ENCODE results near the gene PTX4.
A peak's percentile ranks its signal among the peaks of the same experiment; 100 is the strongest.
"Not testable (repeated sequence)": the region's sequence is repeated elsewhere in the genome, so short reads cannot be mapped to it uniquely, and the experiment has no call there.

The PTX4 gene

GRCh38 chr16:1478937-1479336 is 9.8 kb downstream of the PTX4 start:
- DNase-seq: not testable (repeated sequence)

GRCh38 chr16:1477033-1477432 is 11.7 kb downstream of the PTX4 start:
- DNase-seq: no peak

GRCh38 chr16:1475552-1476114 is 13.1 kb downstream of the PTX4 start:
- DNase-seq: no peak

GRCh38 chr16:1474796-1475551 is 13.8 kb downstream of the PTX4 start, which contains the start of gene CLCN7:
Gene CLCN7, minus strand, starts transcription at chr16:1475028. Its CDS starts 54 bp downstream, at chr16:1474974.
- DNase-seq: peak; percentile 81

GRCh38 chr16:1474082-1474795 is 14.5 kb downstream of the PTX4 start:
- no peak for DNase-seq

GRCh38 chr16:1472974-1473373 is 15.8 kb downstream of the PTX4 start:
- no peak for DNase-seq

- DNase-seq: no peak
These were observed 17.1 kb downstream of the PTX4 start for GRCh38 chr16:1471569-1472194.

- peak; percentile 5 for DNase-seq
These were observed 18.1 kb downstream of the PTX4 start for GRCh38 chr16:1470481-1471251.

GRCh38 chr16:1469693-1470201 is 19.0 kb downstream of the PTX4 start:
- DNase-seq: no peak

- not testable (repeated sequence) for DNase-seq
These were observed 19.6 kb downstream of the PTX4 start for GRCh38 chr16:1469141-1469540.

GRCh38 chr16:1468426-1468810 is 20.3 kb downstream of the PTX4 start:
- DNase-seq: no peak

GRCh38 chr16:1466968-1467521 is 21.7 kb downstream of the PTX4 start:
- no peak for DNase-seq

GRCh38 chr16:1466054-1466453 is 22.7 kb downstream of the PTX4 start:
- no peak for DNase-seq

- no peak for DNase-seq
These were observed 23.2 kb downstream of the PTX4 start for GRCh38 chr16:1465567-1465915.

- no peak for DNase-seq
These were observed 23.7 kb downstream of the PTX4 start for GRCh38 chr16:1464894-1465566.

GRCh38 chr16:1464196-1464893 is 24.4 kb downstream of the PTX4 start:
- no peak for DNase-seq

- no peak for DNase-seq
These were observed 27.6 kb downstream of the PTX4 start for GRCh38 chr16:1461146-1461545.

GRCh38 chr16:1460602-1461138 is 28.1 kb downstream of the PTX4 start:
- no peak for DNase-seq

- no peak for DNase-seq
These were observed 28.8 kb downstream of the PTX4 start for GRCh38 chr16:1459967-1460366.

GRCh38 chr16:1458977-1459341 is 29.8 kb downstream of the PTX4 start:
- DNase-seq: no peak

All from CD4-positive, alpha-beta T cell treated with Interleukin-4 for 4 hours (primary cell).